Activated CD8-positive, alpha-beta memory T cell treated with anti-CD3 and anti-CD28 coated beads for 4 hours (primary cell): ENCODE measurements around the gene MFSD8.
"Not testable (repeated sequence)": the region's sequence is repeated elsewhere in the genome, so short reads cannot be mapped to it uniquely, and the experiment has no call there.

Experiments used
- DNase-seq, 2 donors: peaks; one replicate each; pipeline ENCODE4 v3.0.0-alpha.2; 2020; ENCODE audit warnings: low read depth in 2 of 2

Gene MFSD8

GRCh38 chr4:127931836-127932235 lies 33.1 kb downstream of the MFSD8 start:
- DNase-seq: not testable (repeated sequence)

- no peak for DNase-seq
Observed at GRCh38 chr4:127930175-127930574, 34.8 kb downstream of the MFSD8 start.

GRCh38 chr4:127925720-127926119 lies 39.3 kb downstream of the MFSD8 start:
- not testable (repeated sequence) for DNase-seq

- no peak for DNase-seq
Observed at GRCh38 chr4:127922226-127922625, 42.7 kb downstream of the MFSD8 start.

- DNase-seq: no peak
Observed at GRCh38 chr4:127920521-127920920, 44.5 kb downstream of the MFSD8 start.

- DNase-seq: no peak
Observed at GRCh38 chr4:127917151-127917550, 47.8 kb downstream of the MFSD8 start.

GRCh38 chr4:127916512-127916911 lies 48.5 kb downstream of the MFSD8 start:
- DNase-seq: no peak

- no peak for DNase-seq
Observed at GRCh38 chr4:127905029-127905428, 59.9 kb downstream of the MFSD8 start.

GRCh38 chr4:127899682-127900081 lies 65.3 kb downstream of the MFSD8 start:
- DNase-seq: not testable (repeated sequence)

- no peak for DNase-seq
Observed at GRCh38 chr4:127896528-127896927, 68.4 kb downstream of the MFSD8 start.

- no peak for DNase-seq
Observed at GRCh38 chr4:127896069-127896468, 68.9 kb downstream of the MFSD8 start.

- DNase-seq: no peak
Observed at GRCh38 chr4:127889903-127890302, 75.1 kb downstream of the MFSD8 start.

- no peak for DNase-seq
Observed at GRCh38 chr4:127888559-127888958, 76.4 kb downstream of the MFSD8 start.

GRCh38 chr4:127881563-127881864 lies 83.5 kb downstream of the MFSD8 start:
- DNase-seq: no peak

GRCh38 chr4:127880763-127881562 lies 84.0 kb downstream of the MFSD8 start, which contains the start of gene PLK4:
Gene PLK4 (plus strand): TSS chr4:127880893. CDS start chr4:127881135, 242 bp downstream.
- DNase-seq: peak; percentile 88 to 90

- DNase-seq: no peak
Observed at GRCh38 chr4:127875791-127876190, 89.2 kb downstream of the MFSD8 start.

- DNase-seq: no peak
Observed at GRCh38 chr4:127870688-127871087, 94.3 kb downstream of the MFSD8 start.

GRCh38 chr4:127870281-127870680 lies 94.7 kb downstream of the MFSD8 start:
- DNase-seq: no peak

- DNase-seq: no peak
Observed at GRCh38 chr4:127868196-127868595, 96.8 kb downstream of the MFSD8 start.
